ENCODE data around the gene NUP133.

DNA sequence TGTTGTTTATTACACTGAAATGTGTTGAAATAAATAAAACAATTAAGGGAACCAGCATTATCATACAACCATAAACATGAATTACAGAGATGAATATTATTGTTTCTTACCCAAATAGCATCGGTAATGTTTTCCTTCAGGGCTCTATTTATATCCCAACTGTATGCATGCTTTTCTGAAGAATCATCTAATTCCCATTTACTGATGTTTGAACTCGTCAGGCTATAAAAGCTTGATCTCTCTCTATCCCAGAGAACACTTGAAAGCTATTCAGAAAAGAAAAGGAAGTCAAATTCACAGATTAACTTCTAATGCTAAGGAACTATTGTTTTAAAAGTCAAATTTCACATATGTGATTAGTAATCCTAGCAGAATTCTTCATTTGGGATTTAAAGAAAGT, 12.4 kb downstream of the NUP133 start:
- TF ChIP-seq, protein P1, sequence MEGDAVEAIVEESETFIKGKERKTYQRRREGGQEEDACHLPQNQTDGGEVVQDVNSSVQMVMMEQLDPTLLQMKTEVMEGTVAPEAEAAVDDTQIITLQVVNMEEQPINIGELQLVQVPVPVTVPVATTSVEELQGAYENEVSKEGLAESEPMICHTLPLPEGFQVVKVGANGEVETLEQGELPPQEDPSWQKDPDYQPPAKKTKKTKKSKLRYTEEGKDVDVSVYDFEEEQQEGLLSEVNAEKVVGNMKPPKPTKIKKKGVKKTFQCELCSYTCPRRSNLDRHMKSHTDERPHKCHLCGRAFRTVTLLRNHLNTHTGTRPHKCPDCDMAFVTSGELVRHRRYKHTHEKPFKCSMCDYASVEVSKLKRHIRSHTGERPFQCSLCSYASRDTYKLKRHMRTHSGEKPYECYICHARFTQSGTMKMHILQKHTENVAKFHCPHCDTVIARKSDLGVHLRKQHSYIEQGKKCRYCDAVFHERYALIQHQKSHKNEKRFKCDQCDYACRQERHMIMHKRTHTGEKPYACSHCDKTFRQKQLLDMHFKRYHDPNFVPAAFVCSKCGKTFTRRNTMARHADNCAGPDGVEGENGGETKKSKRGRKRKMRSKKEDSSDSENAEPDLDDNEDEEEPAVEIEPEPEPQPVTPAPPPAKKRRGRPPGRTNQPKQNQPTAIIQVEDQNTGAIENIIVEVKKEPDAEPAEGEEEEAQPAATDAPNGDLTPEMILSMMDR (conservative IDR thresholded peaks at IDR 0.05; ENCODE audit: low read length), result no peak
- no peak for TF ChIP-seq EZH2phosphoT487 (IDR thresholded peaks at IDR 0.05; ENCODE audit: borderline replicate concordance)
